Epithelial cell of esophagus (primary cell): Measurements from ENCODE around the gene TMEM114.

ENCODE experiments used
- DNase-seq: peaks from one replicate; pipeline ENCODE4 v3.0.0; 2010; ENCODE audit warnings: low read depth
- H3K4me3 ChIP-seq: 2 replicates; pipeline ENCODE4 v1.5.1; 2011; ENCODE audit warnings: mild to moderate bottlenecking, low read length, control low read depth
- TF ChIP-seq, protein P1 (sequence below): IDR thresholded peaks from 2 replicates; pipeline ENCODE4 v1.5.1; 2011; ENCODE audit warnings: low read depth, mild to moderate bottlenecking, low read length, control low read depth, inconsistent platforms; ENCODE audit not compliant: insufficient read depth; ENCODE audit errors: missing control alignments

TMEM114 gene

DNA sequence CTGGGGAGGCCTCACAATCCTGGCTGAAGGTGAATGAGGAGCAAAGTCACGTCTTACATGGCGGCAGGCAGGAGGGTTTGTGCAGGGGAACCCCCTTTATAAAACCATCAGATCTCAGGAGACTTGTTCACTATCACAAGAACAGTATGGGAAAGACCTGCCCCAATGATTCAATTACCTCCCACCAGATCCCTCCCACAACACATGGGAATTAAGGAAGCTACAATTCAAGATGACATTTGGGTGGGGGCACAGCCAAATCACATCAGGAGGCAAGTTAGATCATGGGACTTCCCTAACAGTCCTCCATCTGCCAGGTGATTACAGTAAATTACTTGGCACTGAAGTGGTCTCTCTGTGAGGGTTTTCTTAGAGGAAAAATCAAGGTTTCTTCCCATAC is 5.3 kb downstream of the TMEM114 start:
- DNase-seq = no peak
- TF ChIP-seq, protein P1, sequence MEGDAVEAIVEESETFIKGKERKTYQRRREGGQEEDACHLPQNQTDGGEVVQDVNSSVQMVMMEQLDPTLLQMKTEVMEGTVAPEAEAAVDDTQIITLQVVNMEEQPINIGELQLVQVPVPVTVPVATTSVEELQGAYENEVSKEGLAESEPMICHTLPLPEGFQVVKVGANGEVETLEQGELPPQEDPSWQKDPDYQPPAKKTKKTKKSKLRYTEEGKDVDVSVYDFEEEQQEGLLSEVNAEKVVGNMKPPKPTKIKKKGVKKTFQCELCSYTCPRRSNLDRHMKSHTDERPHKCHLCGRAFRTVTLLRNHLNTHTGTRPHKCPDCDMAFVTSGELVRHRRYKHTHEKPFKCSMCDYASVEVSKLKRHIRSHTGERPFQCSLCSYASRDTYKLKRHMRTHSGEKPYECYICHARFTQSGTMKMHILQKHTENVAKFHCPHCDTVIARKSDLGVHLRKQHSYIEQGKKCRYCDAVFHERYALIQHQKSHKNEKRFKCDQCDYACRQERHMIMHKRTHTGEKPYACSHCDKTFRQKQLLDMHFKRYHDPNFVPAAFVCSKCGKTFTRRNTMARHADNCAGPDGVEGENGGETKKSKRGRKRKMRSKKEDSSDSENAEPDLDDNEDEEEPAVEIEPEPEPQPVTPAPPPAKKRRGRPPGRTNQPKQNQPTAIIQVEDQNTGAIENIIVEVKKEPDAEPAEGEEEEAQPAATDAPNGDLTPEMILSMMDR = no peak
- H3K4me3 ChIP-seq = no peak overlapping the region

DNA sequence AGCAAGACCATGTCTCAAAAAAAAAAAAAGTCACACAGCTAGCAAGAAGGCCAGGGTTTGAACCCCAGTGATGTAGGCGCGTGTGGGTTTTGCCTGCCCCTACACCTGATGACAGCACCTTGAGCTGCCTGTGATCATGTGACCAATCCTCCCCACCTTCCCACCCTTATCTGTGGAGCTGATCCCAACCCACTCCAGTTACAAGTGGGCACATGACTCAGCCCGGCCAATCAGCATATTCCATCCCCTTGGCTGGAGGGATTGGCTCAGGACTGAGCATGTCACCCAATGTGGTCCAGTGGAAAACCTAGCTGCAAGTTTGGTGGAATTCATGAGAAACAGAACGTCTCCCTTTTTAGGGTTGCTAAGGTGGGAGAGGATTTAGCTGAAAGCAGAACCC is 6.6 kb downstream of the TMEM114 start:
- DNase-seq = no peak
- H3K4me3 ChIP-seq = no peak overlapping the region
- TF ChIP-seq, protein P1 = no peak

DNA sequence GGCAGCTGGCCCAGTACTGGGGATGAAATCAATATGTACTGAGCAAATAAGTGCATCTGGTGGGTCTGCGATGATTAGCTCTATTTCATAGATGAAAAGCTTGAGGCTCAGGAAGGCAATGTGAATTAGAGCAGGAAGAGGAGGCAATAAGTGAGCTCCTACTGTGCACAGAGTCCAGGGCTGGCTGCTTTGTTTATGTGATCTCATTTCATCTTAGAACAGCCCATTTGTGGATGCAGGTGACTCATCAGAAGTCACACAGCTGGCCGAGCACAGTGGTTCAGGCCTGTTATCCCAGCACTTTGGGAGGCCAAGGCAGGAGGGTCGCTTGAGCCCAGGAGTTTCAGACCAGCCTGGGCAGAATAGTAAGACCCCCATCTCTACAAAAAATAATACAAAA is 7.1 kb downstream of the TMEM114 start:
- H3K4me3 ChIP-seq = no peak overlapping the region
- peak; percentile 47 for DNase-seq
- TF ChIP-seq, protein P1 = no peak

DNA sequence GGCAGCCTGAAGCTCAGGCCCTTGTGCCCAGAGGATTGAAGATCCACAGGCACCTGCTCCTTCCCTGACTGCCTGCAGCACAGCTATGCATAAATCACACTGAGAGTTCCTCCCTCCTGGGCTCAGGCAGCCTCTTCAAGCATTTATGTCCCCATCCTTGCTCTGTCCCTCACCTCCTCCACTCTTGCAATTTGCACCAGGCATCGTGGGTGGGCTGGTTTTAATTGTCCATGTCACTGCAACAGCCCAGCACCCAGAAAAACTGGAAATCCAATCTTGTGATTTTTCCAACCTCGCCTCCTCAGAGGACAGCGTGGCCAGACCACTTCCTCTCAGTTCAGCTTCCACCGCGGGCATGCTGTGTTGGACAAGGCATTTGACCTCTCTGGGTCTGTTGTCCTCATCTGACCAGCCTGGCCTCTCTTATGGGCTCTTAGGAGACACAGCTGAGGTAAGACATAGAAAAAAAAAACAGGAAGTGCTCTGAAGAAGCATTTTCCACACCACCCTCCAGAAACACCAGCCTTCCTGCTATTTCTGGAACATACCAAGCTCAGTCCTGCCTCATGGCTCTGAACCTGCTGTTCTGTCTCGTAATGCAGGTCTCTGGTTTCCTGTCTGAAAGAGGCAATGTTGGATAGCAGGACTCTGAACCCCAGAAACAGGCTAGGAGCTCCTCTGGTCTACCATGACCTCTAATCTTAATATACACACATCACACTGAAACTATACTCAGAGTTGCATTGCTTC is 8.3 kb downstream of the TMEM114 start:
- no peak for DNase-seq
- TF ChIP-seq, protein P1 = no peak

DNA sequence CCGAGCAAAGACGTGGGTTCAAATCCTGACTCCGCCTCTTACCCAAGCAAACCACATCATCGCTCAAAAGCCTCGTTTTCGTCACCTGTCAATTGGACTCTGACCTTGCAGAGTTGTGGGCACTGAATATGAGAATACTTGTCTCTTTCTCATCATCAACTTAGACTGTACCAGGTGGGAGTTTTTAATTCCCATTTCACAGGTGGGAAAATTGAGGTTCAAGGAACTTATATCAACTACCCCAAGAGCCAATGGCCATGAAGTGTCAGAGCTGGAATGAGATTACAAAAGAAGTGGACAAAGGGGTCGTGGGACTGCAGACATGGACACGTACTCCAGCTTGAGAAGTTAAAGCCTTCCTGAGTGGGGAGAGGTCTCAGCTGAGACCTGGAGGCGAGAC is 10.8 kb downstream of the TMEM114 start:
- no peak for DNase-seq
- TF ChIP-seq, protein P1 = no peak
- H3K4me3 ChIP-seq = no peak overlapping the region

More for the DNA sequence above, 8.3 kb downstream of the TMEM114 start:
- H3K4me3 ChIP-seq = no peak overlapping the region

DNA sequence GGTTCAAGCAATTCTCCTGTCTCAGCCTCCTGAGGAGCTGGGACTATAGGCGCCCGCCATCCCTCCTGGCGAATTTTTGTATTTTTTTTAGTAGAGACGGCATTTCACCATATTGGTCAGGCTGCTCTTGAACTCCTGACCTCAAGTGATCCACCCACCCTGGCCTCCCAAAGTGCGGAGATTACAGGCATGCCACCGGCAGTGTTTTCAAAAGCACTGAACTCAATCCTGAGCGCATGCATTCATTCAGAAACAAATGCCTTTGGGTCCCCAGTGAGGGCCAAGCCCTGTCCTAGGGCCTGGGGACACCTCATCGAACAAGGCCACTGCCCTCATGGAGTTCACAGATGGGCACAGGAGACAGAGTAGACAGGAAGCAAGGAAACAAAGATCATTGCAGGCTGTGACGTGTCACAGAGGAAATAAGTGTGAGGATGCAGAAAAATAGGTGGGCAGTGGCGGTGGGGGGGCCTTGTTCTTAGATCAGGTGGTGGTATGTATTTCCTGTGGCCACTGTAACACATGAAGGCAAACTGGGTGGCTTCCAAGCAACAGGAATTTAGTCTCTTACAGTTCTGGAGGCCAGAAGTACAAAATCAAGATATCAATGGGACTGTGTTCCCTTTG is 12.5 kb downstream of the TMEM114 start:
- H3K4me3 ChIP-seq = no peak overlapping the region
- DNase-seq = no peak
- TF ChIP-seq, protein P1 = no peak
